ENCODE measurements around the gene WWOX.

WWOX gene

DNA sequence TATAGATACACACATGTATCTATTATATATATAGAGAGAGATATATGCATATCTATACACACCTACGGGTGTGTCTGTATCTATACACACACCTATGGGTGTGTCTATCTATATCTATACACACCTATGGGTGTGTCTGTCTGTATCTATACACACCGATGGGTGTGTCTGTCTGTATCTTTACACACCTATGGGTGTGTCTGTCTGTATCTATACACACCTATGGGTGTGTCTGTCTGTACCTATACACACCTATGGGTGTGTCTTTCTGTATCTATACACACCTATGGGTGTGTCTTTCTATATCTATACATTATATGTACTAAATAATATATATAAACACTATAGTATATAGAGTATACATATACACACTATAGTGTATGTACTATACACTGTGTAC lies 762.6 kb downstream of the WWOX start:
- no peak for DNase-seq (ENCODE audit: low read depth)

DNA sequence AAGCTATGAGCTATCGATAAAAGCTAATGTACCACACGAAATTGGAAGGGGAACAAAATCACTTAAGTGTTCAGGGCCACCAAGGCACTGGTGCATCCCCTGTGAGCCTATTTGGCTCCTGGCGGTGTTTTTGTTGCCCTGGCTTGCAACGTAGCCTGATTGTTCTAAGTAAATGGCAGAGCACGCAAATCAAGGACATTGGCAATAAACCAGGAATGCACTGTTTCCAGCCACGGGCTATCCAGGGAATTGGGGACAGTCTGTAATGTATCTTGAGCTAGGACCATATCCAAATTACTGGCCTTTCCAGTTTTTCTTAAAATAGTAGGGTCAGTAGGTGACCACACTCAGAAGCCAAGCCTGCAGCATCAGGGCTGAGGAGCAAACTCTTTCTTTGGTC lies 767.1 kb downstream of the WWOX start:
- no peak for DNase-seq (ENCODE audit: low read depth)

DNA sequence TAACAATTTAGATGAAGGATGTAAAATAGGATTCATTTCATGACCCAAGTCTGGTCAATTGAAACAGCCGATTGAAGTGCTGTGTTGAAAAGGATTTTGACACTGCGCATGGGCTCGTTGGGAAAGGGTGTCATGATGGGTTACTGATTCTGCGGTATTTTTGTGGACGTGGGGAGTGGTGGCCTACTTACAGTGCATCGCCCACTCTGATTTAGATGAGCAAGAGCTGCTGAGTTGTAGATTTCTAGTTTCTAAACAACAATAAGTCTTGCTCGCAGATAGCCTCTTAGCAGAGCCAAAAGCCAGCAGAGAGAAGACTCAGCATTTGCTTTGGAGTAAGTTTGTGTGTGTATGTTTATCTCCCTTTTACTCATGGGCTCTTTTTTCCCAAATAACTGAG lies 770.0 kb downstream of the WWOX start:
- no peak for DNase-seq (ENCODE audit: low read depth)

DNA sequence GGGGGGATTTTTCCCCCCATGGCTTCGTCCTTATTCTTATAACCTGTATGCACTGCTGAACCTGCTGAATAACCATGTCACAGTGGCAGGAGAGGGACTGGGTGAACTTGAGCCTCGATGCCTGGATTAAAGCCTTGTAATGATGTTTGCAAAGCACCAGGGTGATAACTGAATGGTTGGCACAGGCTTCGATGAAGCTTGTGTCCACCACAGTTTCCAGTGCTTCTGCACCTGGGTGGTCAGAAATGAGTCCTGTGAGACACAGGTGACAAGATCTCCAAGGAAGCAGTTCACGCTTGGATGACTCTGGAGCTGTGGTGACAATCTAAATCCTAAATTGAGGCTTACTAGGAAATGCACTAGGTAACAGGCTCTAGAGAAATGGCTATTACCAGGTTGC lies 771.8 kb downstream of the WWOX start:
- no peak for DNase-seq (ENCODE audit: low read depth)

DNA sequence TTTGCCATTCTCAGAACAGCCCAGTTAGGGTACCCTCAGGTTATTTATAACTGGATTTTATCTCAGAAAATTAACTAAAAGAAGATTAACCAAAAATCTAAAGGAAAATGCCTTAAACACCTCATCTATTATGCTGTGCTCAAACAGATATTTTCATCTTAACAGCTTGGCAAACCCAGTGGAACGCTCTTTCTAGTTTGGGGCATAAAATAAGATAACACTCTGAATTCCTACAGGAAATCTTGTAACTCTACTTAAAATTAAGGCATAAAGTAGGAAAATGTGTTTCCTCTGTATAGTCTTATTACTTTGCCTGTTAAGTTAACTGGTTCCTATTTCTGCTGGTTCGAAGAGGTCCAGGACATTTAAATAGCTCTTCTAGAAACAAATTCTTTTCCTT lies 777.2 kb downstream of the WWOX start:
- DNase-seq (ENCODE audit: low read depth): no peak

DNA sequence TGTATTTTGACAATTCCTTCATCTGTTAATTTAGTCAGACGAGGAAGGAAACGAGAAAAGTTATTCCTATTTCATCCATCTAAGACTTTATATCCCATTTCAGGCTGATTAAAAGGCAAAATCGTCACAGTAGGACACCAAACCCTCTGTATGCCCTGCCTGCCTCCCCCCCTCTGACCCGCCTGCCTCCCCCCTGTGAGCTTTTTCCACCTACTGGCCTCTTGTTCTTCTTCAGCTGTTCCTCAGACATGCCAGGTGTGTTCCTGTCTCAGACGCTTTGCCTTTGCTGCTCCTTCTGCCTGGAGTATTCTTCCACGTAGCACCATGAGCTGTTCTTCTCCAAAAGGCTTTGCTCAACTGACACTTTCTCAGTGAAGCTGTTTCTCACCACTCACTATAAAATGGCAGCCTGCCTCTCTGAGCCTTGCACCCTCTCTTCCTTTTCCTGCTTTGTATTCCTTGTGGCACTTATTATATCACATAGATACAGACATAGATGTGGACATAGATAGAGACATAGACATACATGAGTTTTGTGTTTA lies 777.7 kb downstream of the WWOX start:
- no peak for DNase-seq (ENCODE audit: low read depth)

DNA sequence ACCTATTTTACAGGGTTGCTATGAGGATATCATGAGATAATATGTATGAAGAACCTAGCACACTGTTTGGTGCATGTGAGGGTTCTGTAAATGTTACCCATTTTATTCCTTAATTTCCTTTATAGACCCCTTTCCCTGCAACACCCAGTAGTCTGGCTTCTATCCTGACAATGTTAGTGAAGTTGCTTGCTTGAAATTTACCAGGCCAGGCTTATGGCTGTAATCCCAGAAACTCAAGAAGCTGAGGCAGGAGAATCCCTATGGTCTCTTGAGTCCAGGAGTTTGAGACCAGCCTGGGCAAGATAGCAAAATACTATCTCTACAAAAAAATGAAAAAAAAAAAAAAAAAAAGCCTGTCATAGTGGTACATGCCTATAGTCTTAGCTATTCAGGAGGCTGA lies 779.1 kb downstream of the WWOX start:
- DNase-seq (ENCODE audit: low read depth): no peak

DNA sequence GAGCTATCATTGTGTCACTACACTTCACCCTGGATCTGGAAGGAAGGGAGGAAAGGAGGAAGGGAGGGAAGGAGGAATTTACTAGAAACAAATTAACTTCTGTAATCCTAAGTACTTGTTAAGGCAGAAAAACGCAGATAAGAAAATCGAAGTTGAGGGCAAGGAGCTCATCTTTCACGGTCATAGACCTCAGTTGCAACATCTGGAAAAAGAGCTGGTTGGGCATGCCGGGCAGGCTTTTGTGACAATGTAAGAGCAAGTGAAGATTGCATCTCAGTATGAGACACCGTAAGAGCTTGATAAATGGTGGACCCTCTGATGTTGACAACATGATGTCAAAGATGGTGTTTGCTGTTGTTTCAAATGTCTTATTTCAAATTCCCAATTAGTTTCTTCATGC lies 779.6 kb downstream of the WWOX start:
- no peak for DNase-seq (ENCODE audit: low read depth)

DNA sequence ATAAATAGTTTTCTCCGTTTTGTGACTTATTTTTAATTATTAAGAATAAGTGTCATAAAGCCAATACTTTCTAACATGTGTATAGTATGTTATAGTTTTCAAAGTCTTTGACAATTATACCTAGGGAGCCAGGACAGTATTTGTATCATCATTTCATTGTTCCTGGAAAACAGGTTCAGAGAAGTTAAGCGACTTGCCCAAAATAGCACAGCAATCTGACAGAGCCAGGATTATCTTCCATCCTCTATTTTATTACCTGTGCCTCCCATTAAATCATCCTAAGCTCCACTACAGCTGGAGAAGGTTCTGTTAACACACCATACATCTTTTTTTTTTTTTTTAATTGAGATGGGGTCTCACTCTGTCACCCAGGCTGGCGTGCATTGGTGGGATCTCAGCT lies 782.7 kb downstream of the WWOX start:
- no peak for DNase-seq (ENCODE audit: low read depth)

DNA sequence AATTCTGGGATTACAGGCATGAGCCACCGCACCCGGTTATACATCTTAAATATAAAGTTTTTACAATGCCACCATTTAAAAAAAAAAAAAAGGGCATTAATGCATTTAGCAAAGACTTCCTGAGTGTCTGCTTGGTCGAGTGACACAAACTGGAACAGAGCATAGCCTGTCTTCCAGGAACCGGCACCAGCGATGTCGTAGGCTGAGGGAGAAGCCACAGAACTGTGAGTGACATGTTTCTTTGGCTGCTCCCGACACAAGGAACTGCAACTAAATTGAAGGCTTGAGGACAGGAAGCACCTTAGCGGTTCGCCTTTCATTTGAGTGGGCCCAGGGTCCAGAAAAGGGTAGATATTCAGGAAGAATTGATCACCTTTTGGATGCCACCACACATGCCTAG lies 783.3 kb downstream of the WWOX start:
- DNase-seq (ENCODE audit: low read depth): no peak

DNA sequence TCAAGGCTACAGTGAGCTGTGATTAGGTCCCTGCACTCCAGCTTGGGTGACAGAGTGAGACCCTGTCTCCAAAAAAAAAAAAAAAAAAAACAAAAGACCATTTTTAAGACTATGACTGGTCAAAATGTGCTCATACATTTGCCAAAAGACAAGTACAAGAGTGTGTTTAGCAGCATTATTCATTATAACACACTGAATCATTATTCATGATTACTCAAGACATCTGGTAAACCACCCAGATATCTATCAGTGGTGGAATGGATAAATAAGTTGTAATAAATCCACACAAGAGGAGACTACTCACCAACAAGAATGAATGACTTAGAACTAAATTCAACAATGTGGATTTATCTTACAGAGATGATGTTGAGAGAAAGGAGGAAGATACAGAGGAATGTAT lies 784.8 kb downstream of the WWOX start:
- DNase-seq (ENCODE audit: low read depth): no peak

DNA sequence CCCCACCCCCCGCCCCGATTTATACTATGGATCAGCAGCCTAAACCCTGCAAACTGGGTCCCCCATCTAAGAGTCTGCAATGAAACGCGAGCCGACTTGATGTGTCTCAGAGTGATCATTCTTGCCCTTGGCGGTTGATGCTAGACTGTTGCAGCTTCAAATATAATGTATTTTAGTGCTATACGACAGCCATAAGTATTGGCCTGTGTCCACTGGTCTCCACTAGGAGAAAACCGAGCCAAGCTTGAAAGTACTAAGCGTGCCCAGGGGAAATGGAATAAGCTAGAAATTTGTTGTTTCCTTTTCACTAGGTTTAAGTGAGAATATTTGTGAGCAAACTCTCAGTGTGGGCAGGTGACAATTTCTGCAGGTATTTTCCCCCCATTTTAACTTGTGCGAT lies 789.9 kb downstream of the WWOX start:
- no peak for DNase-seq (ENCODE audit: low read depth)

DNA sequence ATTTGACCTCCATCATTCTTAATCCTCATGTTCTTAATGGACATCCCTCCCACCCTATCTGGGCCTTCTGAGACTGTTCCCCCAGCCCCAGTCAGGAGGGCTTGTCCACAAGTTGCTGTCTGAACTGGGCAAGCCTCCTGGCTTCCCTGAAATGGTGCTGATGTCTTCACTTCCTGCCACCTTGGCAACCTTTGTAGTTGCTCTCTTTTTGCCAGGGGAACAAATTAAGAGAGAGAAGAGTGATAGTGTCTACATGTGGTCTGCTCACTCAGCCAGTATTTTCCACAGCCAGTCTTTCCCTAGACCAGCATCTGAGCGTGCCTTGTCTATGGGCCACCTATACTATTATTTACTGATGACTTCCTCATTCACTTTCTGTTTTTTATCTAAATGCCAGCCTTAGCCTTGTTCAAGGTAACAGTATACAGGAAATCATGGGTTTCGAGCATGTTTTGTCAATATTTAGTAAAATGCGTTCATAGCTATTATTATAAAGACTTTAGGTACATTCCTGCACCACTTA lies 791.0 kb downstream of the WWOX start:
- no peak for DNase-seq (ENCODE audit: low read depth)

DNA sequence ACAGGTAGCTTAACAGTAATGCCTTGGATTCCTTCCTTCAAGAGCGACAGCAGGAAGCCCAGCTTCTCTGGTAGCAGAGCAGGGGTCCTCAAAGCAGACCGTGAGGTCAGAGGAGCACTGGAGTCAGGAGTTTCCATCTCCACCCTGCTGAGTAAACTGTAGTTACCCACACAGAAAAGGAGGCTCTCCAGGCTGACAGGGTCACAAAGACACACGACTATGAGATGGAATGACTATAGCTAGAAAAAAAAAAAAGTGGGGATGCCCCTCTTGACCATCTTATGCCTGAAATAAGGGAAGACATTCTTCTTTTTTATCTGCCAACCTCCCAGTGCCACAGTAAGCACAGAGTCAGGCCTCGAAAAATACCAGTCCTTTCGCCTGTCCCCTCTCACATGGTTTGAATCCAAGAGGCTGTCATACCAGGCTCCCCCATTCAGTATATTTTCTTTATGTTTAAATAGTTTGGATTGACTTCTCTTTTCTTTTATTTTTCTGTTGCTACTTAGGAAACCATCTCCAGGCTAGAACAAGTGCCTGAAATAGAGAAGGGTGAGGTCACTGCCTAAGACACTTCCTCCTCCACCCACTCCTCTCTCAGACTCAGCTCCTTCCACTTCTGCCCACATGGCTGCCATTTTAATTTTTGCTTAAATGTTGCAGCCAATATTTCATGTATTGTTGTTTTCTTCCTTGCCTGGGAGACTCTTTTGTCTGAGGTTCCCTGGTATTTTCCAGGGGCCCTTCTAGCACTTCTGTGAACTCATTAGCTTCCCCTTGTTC lies 793.7 kb downstream of the WWOX start:
- no peak for DNase-seq (ENCODE audit: low read depth)

DNA sequence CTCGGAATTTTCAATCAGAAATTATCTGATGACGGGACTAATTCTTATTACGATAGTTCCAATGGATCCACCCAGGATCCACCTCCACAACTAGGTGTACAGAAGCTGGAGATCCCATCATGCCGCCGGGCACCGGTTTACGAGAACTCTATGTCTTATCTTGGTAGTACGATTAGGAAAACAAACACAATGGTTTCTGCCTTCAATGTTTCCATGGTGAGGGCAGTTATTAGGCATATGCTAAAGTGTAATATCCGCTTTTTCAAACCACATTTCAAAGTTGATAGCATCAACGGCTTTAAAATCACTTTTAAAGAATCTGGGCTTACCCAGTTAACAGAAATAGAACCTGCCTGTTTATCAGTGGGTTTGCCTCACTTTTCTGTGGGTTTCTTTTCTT lies 795.4 kb downstream of the WWOX start:
- no peak for DNase-seq (ENCODE audit: low read depth)

DNA sequence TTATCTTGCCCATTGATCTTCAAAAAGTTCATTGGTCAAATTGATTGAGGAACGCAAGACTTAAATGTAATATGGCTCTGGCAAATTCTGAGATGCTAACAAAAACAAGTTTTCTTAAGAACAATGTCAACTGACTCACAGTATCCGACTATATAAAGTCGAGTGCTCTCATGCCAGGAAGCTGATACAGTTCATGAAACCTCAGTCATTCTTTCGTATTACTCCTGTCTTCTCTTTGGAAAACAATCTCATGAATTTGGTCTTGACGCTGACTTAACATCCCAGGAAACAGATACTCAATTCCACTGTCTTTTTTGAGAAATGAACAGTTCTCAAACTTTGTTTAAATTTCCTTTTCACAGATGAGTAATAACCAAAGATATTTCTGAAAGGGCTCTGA lies 796.2 kb downstream of the WWOX start:
- no peak for DNase-seq (ENCODE audit: low read depth)

DNA sequence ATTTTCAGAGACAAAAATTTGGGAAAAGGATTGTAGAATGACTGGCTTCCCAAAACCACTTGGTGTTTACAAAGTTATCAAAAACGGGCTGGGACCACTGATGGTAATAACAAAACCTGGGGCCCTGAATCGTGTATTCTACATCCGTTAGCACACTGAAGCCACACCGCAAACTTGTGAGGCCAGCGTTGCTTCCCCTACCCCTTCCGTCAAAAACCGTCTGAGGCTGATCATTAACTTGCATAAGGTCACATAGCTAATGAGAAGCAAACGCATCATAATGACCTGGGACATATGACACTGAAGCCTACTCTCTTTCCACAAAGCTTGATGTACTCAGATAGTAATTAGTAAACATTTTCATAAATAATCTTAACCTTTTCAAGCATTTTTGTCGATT lies 796.8 kb downstream of the WWOX start:
- DNase-seq (ENCODE audit: low read depth): no peak

DNA sequence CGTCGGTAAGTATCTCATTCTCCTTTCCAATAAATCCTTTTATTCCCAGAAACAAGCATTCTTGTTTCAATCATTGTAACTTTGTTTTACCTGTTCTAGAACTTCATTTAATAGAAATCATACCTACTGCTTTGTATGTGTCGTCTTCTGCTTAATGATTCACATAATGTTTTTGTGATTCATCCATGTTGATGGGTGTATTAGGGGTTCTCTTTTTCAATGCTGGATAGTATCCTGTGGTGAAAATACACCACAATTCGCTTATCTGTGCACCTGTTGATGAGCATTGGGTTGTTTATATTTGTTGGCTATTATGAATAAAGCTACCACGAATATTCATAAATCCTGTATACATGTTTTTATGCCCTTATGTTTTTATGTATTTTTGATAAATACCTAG lies 797.8 kb downstream of the WWOX start:
- DNase-seq (ENCODE audit: low read depth): no peak

DNA sequence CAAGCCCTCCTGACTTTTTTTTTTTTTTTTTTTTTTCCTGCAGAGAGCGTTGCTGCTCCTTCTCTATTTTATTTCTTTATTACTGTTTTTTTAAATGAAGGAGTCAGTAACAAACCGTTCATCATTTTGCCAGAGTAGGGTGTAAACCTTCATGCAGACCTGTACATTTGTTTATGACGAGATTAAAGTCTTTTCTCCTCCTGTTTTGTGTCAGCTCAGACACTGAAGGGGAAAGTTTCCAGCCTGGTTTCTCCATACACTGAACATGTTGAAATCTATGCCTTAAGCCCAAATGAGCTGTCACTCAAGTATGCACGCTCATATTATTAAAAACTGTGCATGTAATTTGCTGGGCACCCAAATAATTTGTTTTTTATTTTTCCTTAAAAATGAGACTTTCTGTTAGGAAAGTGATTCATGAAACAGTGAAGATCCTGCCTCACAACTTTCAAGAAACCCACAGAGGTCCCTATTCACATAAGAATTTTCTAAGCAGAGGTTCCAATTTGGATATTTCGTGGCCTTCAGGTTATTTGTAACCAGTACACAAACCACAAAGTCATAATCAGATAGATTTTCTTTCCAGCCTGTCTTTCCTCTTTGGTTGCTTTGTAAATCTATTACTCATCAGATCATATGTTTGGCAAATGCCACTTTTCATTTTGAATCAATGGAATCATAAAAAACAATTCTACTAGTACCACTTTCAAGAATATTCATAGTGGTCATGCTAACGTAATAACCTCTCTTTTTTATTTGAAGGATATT lies 800.8 kb downstream of the WWOX start:
- DNase-seq (ENCODE audit: low read depth): no peak

DNA sequence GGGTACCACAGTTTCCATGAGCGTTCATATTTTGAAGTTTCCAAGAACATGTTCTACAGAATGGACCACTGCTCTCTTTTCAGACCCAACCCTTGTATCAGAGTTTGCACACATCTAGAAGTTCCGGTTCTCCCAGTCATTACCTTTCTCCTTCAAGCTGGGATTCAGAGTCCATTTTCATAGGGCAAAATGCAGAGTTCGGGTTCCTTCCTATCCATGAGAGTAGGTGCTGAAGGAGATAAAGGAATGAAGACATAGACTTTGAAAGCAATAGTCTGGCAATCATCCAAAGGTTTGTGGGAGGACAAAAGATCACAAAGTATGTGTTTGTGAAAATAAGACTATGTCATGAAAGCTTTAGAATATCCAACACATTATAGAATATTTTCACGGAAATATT lies 801.5 kb downstream of the WWOX start:
- DNase-seq (ENCODE audit: low read depth): no peak

DNA sequence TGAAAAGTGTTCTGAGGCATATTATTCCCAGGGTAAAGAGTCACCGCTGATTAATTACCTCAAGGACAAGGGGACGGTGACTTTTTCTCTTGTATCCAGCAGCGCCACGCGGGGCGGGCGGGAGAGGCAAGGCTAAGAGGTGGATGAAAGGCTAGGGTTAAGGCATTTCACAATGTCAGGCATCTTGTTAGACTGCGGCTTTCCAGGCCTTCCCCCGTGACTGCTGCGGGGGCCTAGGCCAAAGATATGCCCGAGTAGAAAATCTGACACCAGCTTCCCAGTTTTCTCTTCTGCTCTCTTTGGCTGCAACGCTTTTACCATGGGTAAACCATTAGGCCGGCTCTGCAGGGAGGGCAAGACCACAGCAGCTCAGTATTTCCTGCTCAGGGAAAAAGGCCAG lies 802.9 kb downstream of the WWOX start:
- DNase-seq (ENCODE audit: low read depth): no peak

DNA sequence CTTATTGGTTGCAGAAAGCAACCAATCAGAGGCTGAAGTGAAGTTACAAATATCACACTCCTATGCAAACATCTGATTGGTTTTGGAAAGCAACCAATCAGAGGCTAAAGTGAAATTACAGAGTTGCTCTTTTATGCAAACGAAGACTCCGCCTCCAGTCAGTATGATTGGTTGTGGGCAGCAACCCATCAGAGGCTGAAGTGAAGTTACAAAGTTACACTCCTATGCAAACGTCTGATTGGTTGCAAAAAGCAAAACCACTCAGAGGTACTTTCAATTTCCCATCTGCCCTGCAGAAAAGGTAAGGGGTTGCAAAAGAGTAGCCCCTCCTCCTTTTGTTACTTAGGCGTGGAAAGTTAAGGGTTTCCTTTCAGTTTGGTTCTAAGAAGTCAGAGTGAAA lies 803.8 kb downstream of the WWOX start:
- DNase-seq (ENCODE audit: low read depth): no peak

DNA sequence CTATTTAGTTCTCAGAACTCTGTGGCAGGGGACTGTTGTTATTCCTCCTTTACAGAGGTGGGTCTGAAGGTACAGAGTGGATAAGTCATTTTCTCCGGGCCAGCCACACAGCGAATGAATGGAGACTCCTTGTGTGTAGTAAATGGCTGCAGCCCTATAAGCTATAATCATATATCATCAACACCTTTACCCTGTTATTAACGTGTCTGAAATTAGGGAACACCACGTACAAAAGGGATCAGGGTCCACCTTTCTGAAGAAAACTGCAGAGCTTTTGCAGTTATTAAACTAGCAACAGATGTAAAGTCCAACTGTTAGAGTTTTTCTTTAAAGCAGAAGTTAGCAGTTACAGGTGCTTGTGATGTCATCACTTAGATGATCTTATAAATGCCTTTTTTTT lies 804.4 kb downstream of the WWOX start:
- no peak for DNase-seq (ENCODE audit: low read depth)

Data from activated T-helper 1 cell treated with Interleukin-2 at 50 U/mL for 16 hours (primary cell).